Nephron progenitor cell (in vitro differentiated cells): ENCODE results near the gene FOXP1.

Source experiments
- DNase-seq: peaks from one replicate; pipeline ENCODE4 v3.0.0; 2021
- H3K27ac Mint-ChIP-seq: 2 replicates; pipeline ENCODE4 v1.8.0; 2021; ENCODE audit warnings: mild to moderate bottlenecking, moderate library complexity, mixed read lengths
- H3K27me3 Mint-ChIP-seq: 2 replicates; pipeline ENCODE4 v1.8.0; 2021; ENCODE audit warnings: mild to moderate bottlenecking, low read depth, mixed read lengths; ENCODE audit not compliant: poor library complexity
- H3K36me3 Mint-ChIP-seq: 2 replicates; pipeline ENCODE4 v1.8.0; 2021; ENCODE audit warnings: low read depth, mixed read lengths
- H3K4me1 Mint-ChIP-seq: 2 replicates; pipeline ENCODE4 v1.8.0; 2021; ENCODE audit warnings: mixed read lengths
- H3K4me3 Mint-ChIP-seq: 2 replicates; pipeline ENCODE4 v1.8.0; 2021; ENCODE audit warnings: mild to moderate bottlenecking, moderate library complexity, mixed read lengths
- H3K9me3 Mint-ChIP-seq: 2 replicates; pipeline ENCODE4 v1.8.0; 2021; ENCODE audit warnings: mild to moderate bottlenecking, moderate library complexity, mixed read lengths
- TF ChIP-seq, protein P1 (sequence below): fragments of 200-600 bp; sonication (generic); IDR thresholded peaks from 2 replicates; pipeline ENCODE4 v1.5.0; 2021; ENCODE audit warnings: antibody characterized with exemption

The FOXP1 gene

DNA sequence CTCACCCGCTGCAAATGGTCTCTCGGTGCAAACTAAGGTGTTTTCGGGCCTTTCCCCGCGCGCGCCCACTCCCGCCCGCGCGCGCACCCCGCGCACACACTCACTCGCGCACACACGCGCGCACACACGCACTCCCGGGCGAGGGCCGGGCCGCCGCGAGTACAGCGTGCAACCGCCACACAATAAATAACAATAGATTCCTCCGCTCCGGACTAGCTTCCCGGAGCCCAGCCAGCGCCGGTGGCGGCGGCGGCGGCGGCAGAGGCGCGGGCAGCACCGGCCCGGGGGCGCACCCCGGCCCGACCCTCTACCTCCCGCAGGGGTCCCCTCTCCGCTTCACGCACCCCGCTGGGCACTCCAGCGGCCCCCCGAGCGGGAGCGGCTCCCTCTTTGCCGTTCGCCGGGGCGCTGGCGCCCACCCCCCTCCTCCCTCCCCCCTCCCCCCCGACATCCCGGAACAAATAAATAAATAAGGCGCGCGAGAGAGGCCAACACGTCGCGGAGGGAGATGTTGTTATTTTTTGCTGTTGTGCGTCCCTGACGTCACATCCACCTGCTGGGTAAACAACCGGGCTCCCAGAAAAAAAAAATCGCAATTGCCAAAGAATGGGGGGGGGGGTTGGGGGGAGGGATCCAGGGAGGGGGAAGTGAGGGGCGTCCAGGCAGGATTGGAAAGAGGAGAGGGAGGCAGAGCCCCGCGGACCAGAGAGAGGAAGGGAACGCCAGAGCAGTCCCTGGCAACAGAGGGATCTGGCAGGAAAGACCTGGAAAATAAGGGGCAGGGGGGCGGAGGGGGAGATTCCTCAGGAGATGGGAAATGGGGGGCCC, at the start of gene FOXP1:
Gene FOXP1, minus strand, starts transcription at position 163 of the 828 bp plus-strand sequence. CDS start 385,347 bp downstream, outside the sequence.
- TF ChIP-seq, protein P1, sequence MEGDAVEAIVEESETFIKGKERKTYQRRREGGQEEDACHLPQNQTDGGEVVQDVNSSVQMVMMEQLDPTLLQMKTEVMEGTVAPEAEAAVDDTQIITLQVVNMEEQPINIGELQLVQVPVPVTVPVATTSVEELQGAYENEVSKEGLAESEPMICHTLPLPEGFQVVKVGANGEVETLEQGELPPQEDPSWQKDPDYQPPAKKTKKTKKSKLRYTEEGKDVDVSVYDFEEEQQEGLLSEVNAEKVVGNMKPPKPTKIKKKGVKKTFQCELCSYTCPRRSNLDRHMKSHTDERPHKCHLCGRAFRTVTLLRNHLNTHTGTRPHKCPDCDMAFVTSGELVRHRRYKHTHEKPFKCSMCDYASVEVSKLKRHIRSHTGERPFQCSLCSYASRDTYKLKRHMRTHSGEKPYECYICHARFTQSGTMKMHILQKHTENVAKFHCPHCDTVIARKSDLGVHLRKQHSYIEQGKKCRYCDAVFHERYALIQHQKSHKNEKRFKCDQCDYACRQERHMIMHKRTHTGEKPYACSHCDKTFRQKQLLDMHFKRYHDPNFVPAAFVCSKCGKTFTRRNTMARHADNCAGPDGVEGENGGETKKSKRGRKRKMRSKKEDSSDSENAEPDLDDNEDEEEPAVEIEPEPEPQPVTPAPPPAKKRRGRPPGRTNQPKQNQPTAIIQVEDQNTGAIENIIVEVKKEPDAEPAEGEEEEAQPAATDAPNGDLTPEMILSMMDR = no peak
- peaks cover 57% of the 10 kb centered on the region for H3K4me1 Mint-ChIP-seq
- H3K27ac Mint-ChIP-seq = peak within 1 kb of the TSS; percentile 99
- peaks cover 4% of the 10 kb centered on the region for H3K27me3 Mint-ChIP-seq
- peaks cover under 1% of the 10 kb centered on the region for H3K36me3 Mint-ChIP-seq
- H3K4me3 Mint-ChIP-seq = peak within 1 kb of the TSS; percentile 92
- peaks cover under 1% of the 10 kb centered on the region for H3K9me3 Mint-ChIP-seq
- DNase-seq = peak; percentile 73

DNA sequence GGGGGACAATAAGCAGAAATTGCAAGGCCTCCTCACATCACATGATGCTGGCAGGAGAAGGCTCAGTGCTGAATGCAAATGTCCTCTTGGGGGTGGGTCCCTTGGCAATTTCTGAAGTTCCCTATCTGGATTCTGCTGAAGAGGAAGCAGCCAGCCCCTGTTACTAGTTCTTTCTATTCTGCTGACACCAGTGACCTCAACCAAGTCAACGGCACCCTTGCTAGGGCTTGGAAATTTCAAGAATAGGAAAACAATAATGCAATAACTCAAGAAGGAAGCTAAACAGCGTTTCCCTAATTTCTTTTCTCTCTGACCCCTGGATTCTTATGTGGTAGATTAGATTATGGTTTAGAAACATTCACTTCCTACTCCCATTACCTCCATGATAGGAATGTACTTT, 46.2 kb upstream of the FOXP1 start:
- TF ChIP-seq, protein P1 = no peak
- peaks cover 4% of the 10 kb centered on the region for H3K9me3 Mint-ChIP-seq
- no peak for DNase-seq
- no peak overlapping the region for H3K27ac Mint-ChIP-seq
- no peak overlapping the region for H3K4me3 Mint-ChIP-seq
- H3K36me3 Mint-ChIP-seq = no peaks in the 10 kb centered on the region
- no peaks in the 10 kb centered on the region for H3K4me1 Mint-ChIP-seq
- peaks cover 6% of the 10 kb centered on the region for H3K27me3 Mint-ChIP-seq

DNA sequence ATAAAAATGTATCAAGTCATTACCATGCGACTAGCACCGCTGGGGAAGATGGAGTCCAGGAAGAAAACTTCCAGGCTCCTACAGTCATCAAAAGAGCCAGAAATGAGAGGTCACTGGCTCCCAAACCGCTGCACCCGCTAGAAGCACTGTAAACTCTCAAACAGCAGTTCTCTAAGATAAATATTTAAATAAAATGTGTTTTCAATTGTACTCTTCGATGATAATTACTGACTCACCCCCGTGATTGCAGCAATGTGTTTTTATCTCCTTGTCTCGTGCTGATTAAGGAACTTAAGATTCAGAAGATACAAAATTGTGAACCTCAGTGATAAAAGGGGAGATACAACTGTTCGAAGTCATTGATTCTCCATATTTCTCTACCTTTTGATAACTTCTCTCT, 45.8 kb upstream of the FOXP1 start:
- peaks cover 4% of the 10 kb centered on the region for H3K9me3 Mint-ChIP-seq
- H3K27me3 Mint-ChIP-seq = peaks cover 6% of the 10 kb centered on the region
- DNase-seq = no peak
- H3K4me1 Mint-ChIP-seq = no peaks in the 10 kb centered on the region
- no peak overlapping the region for H3K4me3 Mint-ChIP-seq
- H3K36me3 Mint-ChIP-seq = no peaks in the 10 kb centered on the region
- TF ChIP-seq, protein P1 = no peak
- H3K27ac Mint-ChIP-seq = no peak overlapping the region

DNA sequence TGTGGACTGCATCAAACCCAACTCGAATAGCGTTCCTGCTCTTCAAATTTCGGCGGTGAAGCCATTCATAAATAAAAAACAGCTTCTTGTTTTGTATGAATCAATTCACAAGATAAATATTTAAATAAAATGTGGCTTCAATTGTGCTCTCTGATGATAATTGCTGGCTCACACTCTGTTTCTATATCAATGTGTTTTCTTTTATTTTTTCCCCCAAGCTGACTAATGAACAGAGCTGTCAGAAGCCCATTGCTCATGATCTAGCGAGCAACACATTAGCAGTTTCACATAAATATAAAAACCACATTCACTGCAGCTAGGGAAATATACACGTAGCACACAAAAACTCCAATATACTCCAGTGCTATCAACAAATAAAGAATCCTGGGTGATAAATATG, 45.0 kb upstream of the FOXP1 start:
- TF ChIP-seq, protein P1 = no peak

DNA sequence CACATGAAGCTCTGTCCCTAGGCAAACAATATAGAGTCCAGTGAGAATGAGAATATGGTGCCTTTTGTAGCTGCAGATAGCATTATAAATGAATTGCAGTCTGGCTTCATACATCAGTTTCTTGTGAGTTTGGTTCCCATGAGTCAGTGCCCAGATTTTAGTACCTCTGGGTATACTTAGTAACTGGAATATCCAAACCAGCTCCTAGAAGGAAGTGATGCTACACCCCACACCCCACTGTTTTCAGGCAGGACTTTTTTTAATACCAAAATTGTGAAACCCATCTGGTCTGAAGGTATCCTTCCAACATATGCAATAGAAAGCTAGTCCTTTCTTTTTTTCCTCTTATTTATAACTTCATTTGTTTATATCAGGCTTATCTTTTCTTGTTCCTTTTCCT, 42.1 kb upstream of the FOXP1 start:
- Mint-ChIP-seq H3K9me3 (no peaks in the 10 kb centered on the region), H3K36me3 (no peaks in the 10 kb centered on the region), H3K4me3 (no peak overlapping the region), H3K4me1 (peaks cover 12% of the 10 kb centered on the region), H3K27me3 (peaks cover 12% of the 10 kb centered on the region), H3K27ac (no peak overlapping the region)
- TF ChIP-seq, protein P1 = no peak
- no peak for DNase-seq

More for the DNA sequence above, 45.0 kb upstream of the FOXP1 start:
- H3K27me3 Mint-ChIP-seq = peaks cover 6% of the 10 kb centered on the region
- no peak overlapping the region for H3K27ac Mint-ChIP-seq
- no peak for DNase-seq
- H3K4me1 Mint-ChIP-seq = no peaks in the 10 kb centered on the region
- peaks cover 4% of the 10 kb centered on the region for H3K9me3 Mint-ChIP-seq
- no peaks in the 10 kb centered on the region for H3K36me3 Mint-ChIP-seq
- no peak overlapping the region for H3K4me3 Mint-ChIP-seq
